ENCODE measurements around the gene CADPS2. TPM values are rescaled to one million over a fixed set of nuclear protein-coding genes. Genes with fewer than 3 reads are reported as not detected.

The CADPS2 gene
- total and polyA plus RNA-seq, 4 donors = 5.6 to 41.1 (median 11.0) TPM

DNA sequence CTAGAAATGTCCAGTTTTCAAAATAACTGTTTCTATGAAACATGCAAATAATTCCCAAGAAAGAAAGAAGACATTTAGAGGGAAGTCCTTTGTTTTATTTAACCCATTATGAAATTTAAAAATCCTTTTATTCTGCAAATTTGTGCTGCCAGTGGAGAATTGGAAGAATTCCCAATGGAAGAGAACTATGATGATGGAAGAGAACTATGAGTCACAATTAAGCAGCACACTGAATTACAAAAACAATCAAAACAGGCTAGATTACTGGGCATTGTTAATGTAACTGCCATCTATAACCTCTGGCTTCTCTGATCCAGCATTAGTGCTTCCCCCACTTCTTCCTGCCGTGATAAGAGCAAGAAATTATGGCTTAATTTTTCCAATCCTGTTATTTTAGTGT lies 455.6 kb downstream of the CADPS2 start:
- H3K9me3 ChIP-seq (ENCODE audit: control insufficient read depth in 4 of 4, low read length in 3 of 4) = no peaks in the 10 kb centered on the region
- TF ChIP-seq, protein P1, sequence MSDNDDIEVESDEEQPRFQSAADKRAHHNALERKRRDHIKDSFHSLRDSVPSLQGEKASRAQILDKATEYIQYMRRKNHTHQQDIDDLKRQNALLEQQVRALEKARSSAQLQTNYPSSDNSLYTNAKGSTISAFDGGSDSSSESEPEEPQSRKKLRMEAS (IDR thresholded peaks at IDR 0.05) = no peak
- TF ChIP-seq HNF4A (conservative IDR thresholded peaks at IDR 0.05) = no peak
- TF ChIP-seq, protein P2, sequence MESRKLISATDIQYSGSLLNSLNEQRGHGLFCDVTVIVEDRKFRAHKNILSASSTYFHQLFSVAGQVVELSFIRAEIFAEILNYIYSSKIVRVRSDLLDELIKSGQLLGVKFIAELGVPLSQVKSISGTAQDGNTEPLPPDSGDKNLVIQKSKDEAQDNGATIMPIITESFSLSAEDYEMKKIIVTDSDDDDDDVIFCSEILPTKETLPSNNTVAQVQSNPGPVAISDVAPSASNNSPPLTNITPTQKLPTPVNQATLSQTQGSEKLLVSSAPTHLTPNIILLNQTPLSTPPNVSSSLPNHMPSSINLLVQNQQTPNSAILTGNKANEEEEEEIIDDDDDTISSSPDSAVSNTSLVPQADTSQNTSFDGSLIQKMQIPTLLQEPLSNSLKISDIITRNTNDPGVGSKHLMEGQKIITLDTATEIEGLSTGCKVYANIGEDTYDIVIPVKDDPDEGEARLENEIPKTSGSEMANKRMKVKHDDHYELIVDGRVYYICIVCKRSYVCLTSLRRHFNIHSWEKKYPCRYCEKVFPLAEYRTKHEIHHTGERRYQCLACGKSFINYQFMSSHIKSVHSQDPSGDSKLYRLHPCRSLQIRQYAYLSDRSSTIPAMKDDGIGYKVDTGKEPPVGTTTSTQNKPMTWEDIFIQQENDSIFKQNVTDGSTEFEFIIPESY (IDR thresholded peaks at IDR 0.05) = no peak
- no peaks in the 10 kb centered on the region for H3K4me1 ChIP-seq (ENCODE audit: control insufficient read depth in 4 of 4, insufficient read depth in 4 of 4, low read length in 3 of 4)
- no peak overlapping the region for H3K9ac ChIP-seq (ENCODE audit: low read depth in 1 of 2, low read length in 2 of 2)
- H3K4me3 ChIP-seq (ENCODE audit: low read depth in 1 of 3, low read length in 3 of 3) = no peak overlapping the region
- no peaks in the 10 kb centered on the region for H3K27me3 ChIP-seq (ENCODE audit: control insufficient read depth in 4 of 4, insufficient read depth in 4 of 4, low read length in 3 of 4)
- H3K27ac ChIP-seq (ENCODE audit: low read depth in 1 of 2, low read length in 2 of 2) = no peak overlapping the region
- 84% methylated on average over 1 of the region's 1 CpG for WGBS
- H3K36me3 ChIP-seq (ENCODE audit: control insufficient read depth in 4 of 4, insufficient read depth in 3 of 4, low read depth in 1 of 4, low read length in 3 of 4) = peaks cover 0 to 1% (median 0%) of the 10 kb centered on the region in 4 donors
- no peak for DNase-seq (ENCODE audit: low spot score)

DNA sequence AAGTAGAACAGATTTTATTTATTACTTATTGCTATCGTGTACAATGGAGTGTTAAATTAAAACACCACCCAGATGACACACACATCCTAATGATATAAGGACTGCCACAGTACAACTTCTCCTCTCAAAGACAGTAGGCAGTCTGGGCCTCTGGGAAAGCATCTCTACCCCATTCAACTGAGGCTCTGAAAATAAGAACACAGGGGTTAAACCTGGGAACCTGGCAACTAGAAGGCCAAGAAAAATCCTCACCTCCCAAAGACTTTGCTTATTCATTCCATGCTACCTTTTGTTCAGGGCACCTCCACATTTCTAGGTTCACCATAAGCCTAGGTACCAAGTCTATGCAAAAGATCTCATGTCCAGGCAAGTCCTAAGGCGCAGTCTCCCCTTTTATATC lies 456.3 kb downstream of the CADPS2 start:
- TF ChIP-seq TAF1 (conservative IDR thresholded peaks at IDR 0.05) (no peak), YY1 (IDR thresholded peaks at IDR 0.05) (no peak), JUND (IDR thresholded peaks at IDR 0.05) (no peak), HNF4G (IDR thresholded peaks at IDR 0.05) (no peak), NR2F2 (IDR thresholded peaks at IDR 0.05) (no peak), FOXA1 (IDR thresholded peaks at IDR 0.05) (no peak), FOXA2 (IDR thresholded peaks at IDR 0.05) (no peak), RXRA (IDR thresholded peaks at IDR 0.05) (no peak)
- TF ChIP-seq, protein P3, sequence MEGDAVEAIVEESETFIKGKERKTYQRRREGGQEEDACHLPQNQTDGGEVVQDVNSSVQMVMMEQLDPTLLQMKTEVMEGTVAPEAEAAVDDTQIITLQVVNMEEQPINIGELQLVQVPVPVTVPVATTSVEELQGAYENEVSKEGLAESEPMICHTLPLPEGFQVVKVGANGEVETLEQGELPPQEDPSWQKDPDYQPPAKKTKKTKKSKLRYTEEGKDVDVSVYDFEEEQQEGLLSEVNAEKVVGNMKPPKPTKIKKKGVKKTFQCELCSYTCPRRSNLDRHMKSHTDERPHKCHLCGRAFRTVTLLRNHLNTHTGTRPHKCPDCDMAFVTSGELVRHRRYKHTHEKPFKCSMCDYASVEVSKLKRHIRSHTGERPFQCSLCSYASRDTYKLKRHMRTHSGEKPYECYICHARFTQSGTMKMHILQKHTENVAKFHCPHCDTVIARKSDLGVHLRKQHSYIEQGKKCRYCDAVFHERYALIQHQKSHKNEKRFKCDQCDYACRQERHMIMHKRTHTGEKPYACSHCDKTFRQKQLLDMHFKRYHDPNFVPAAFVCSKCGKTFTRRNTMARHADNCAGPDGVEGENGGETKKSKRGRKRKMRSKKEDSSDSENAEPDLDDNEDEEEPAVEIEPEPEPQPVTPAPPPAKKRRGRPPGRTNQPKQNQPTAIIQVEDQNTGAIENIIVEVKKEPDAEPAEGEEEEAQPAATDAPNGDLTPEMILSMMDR (IDR thresholded peaks at IDR 0.05; ENCODE audit: low read depth, low read length, missing input control) = no peak
- TF ChIP-seq, protein P4, sequence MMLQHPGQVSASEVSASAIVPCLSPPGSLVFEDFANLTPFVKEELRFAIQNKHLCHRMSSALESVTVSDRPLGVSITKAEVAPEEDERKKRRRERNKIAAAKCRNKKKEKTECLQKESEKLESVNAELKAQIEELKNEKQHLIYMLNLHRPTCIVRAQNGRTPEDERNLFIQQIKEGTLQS (IDR thresholded peaks at IDR 0.05) = no peak
- TF ChIP-seq, protein P5, sequence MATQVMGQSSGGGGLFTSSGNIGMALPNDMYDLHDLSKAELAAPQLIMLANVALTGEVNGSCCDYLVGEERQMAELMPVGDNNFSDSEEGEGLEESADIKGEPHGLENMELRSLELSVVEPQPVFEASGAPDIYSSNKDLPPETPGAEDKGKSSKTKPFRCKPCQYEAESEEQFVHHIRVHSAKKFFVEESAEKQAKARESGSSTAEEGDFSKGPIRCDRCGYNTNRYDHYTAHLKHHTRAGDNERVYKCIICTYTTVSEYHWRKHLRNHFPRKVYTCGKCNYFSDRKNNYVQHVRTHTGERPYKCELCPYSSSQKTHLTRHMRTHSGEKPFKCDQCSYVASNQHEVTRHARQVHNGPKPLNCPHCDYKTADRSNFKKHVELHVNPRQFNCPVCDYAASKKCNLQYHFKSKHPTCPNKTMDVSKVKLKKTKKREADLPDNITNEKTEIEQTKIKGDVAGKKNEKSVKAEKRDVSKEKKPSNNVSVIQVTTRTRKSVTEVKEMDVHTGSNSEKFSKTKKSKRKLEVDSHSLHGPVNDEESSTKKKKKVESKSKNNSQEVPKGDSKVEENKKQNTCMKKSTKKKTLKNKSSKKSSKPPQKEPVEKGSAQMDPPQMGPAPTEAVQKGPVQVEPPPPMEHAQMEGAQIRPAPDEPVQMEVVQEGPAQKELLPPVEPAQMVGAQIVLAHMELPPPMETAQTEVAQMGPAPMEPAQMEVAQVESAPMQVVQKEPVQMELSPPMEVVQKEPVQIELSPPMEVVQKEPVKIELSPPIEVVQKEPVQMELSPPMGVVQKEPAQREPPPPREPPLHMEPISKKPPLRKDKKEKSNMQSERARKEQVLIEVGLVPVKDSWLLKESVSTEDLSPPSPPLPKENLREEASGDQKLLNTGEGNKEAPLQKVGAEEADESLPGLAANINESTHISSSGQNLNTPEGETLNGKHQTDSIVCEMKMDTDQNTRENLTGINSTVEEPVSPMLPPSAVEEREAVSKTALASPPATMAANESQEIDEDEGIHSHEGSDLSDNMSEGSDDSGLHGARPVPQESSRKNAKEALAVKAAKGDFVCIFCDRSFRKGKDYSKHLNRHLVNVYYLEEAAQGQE (IDR thresholded peaks at IDR 0.05) = no peak
- no peaks in the 10 kb centered on the region for H3K27me3 ChIP-seq (ENCODE audit: control insufficient read depth in 4 of 4, insufficient read depth in 4 of 4, low read length in 3 of 4)
- no peaks in the 10 kb centered on the region for H3K4me1 ChIP-seq (ENCODE audit: control insufficient read depth in 4 of 4, insufficient read depth in 4 of 4, low read length in 3 of 4)
- no peak overlapping the region for H3K27ac ChIP-seq (ENCODE audit: low read depth in 1 of 2, low read length in 2 of 2)
- DNase-seq (ENCODE audit: low spot score) = no peak
- no peaks in the 10 kb centered on the region for H3K9me3 ChIP-seq (ENCODE audit: control insufficient read depth in 4 of 4, low read length in 3 of 4)
- H3K4me3 ChIP-seq (ENCODE audit: low read depth in 1 of 3, low read length in 3 of 3) = no peak overlapping the region
- 91% methylated on average over 2 of the region's 2 CpGs for WGBS
- peaks cover 0 to 1% (median 0%) of the 10 kb centered on the region in 4 donors for H3K36me3 ChIP-seq (ENCODE audit: control insufficient read depth in 4 of 4, insufficient read depth in 3 of 4, low read depth in 1 of 4, low read length in 3 of 4)
- no peak overlapping the region for H3K9ac ChIP-seq (ENCODE audit: low read depth in 1 of 2, low read length in 2 of 2)

All from liver (tissue), 9 donors.